Tracheal epithelial cell (primary cell): Measurements from ENCODE around the gene PC. TPM values are rescaled to one million over a fixed set of nuclear protein-coding genes. Genes with fewer than 3 reads are reported as not detected.

Experiments used
- total RNA-seq: library from RNA; depleted of rRNA; stranded (reverse); fragments of >200 nt; gene quantifications from 2 replicates; pipeline ENCODE4 v1.2.1, GENCODE V29; 2014

PC gene, protein sequence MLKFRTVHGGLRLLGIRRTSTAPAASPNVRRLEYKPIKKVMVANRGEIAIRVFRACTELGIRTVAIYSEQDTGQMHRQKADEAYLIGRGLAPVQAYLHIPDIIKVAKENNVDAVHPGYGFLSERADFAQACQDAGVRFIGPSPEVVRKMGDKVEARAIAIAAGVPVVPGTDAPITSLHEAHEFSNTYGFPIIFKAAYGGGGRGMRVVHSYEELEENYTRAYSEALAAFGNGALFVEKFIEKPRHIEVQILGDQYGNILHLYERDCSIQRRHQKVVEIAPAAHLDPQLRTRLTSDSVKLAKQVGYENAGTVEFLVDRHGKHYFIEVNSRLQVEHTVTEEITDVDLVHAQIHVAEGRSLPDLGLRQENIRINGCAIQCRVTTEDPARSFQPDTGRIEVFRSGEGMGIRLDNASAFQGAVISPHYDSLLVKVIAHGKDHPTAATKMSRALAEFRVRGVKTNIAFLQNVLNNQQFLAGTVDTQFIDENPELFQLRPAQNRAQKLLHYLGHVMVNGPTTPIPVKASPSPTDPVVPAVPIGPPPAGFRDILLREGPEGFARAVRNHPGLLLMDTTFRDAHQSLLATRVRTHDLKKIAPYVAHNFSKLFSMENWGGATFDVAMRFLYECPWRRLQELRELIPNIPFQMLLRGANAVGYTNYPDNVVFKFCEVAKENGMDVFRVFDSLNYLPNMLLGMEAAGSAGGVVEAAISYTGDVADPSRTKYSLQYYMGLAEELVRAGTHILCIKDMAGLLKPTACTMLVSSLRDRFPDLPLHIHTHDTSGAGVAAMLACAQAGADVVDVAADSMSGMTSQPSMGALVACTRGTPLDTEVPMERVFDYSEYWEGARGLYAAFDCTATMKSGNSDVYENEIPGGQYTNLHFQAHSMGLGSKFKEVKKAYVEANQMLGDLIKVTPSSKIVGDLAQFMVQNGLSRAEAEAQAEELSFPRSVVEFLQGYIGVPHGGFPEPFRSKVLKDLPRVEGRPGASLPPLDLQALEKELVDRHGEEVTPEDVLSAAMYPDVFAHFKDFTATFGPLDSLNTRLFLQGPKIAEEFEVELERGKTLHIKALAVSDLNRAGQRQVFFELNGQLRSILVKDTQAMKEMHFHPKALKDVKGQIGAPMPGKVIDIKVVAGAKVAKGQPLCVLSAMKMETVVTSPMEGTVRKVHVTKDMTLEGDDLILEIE
- 18.1 and 29.4 TPM in 2 replicates for total RNA-seq

DNA sequence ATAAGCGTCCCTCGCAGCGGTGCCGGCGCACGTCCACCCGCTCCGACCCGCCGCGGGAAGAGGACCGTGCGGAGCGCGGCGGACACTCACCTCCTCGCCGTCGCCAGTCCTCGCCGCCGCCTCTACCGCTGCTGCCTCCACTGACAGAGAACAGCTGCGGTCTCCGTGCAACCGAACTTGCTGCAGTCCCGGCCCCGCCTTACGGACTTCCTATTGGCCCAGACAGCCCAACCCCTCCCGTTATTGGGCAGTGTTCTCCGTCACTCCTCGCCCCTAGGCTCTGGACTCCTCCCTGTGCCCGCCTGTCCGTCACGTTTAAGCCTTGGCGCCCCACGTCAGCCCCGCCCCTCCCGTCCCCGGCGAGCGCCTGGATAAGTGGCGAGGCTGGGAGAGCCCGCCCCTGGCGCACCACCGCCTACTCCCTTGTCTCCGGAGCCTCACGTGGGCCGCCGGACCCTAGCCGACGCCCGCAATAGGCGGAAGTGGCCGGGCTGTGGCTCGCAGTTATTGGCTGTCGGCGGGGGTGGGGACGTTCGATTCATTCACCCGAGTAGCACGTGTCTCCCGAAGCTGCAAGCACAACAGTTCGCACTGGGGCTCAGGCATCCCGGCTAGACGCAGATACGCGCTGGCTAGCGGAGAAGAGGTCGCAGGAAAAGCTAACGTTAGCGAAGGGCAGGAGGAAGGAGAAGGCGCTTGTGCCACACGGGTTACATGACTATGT, at the start of gene PC:
TSS of gene PC (minus strand) at position 152 of the 724 bp plus-strand sequence. CDS start 86,224 bp downstream, outside the sequence.

DNA sequence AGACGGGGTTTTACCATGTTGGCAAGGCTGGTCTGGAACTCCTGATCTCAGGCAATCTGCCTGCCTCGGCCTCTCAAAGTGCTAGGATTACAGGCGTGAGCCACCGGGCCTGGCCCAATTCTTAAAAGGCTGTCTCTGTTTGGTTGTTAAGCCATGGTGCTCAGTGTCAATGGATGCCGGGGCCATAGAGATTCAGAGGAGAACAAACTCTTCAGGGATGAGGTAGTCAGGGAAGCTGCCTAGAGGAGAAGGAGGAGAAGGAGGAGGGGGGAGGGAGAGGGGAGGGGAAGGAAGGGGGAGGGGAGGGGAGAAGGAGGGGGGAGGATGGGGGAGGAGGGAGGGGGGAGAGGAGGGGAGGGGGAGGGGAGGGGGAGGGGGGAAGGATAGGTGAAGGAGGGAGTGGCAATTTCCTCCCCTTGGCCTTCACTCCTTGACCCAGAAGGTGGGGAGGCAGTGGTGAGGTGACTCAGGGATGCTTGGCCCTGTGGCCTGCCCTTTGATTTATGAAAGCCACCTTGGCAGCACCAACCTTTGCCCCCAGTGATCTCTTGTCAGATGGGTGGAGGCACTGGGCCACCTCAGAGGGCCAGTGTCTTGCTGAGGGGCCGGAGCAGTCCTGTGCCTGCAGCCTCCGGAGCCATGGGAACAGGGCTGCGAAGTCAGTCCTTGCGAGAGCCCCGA, 16.7 kb upstream of the PC start, which contains the start of gene C11orf86:
TSS of gene C11orf86 (plus strand) at position 581 of the 681 bp plus-strand sequence. CDS start at position 640, 59 bp downstream.

DNA sequence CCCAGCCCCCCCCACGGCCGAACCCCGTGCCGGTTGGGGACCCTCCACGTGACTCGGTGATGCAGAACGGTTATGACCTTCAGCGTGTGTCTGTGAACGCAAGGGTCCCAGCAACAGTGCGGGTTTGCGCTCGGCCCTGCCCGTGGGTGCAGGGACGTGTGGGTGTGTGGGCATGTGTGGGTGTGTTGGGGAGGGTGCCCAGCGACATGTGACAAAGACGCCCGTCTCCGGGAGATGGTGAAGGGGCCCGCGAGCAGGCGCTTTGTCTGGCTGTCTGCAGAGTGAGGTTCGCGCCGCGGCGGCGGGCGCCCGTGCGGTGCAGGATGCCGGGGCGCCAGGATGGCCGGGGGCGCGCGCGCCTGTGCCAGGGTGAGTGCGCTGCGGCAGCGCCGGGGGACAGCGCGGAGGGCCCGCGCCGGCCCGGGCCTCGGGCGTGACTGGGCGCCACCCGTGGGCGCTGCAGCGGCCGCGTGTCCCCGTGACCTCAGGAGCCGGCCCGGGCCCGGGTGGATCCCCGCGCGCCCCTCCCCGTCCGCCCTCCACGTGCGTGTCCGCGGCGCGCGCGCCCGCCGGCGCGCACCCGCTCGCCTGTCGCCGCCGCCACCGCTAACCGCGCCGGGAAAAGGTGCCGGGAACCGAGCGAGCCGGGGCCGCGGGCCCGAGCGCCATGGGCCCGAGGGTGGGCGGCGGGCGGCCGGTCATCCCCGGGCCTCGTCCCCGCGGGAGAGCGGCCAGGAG, 101.5 kb downstream of the PC start, which contains the start of gene LRFN4:
TSS of gene LRFN4 (plus strand) at position 569 of the 738 bp plus-strand sequence. CDS start 681 bp downstream, outside the sequence.

DNA sequence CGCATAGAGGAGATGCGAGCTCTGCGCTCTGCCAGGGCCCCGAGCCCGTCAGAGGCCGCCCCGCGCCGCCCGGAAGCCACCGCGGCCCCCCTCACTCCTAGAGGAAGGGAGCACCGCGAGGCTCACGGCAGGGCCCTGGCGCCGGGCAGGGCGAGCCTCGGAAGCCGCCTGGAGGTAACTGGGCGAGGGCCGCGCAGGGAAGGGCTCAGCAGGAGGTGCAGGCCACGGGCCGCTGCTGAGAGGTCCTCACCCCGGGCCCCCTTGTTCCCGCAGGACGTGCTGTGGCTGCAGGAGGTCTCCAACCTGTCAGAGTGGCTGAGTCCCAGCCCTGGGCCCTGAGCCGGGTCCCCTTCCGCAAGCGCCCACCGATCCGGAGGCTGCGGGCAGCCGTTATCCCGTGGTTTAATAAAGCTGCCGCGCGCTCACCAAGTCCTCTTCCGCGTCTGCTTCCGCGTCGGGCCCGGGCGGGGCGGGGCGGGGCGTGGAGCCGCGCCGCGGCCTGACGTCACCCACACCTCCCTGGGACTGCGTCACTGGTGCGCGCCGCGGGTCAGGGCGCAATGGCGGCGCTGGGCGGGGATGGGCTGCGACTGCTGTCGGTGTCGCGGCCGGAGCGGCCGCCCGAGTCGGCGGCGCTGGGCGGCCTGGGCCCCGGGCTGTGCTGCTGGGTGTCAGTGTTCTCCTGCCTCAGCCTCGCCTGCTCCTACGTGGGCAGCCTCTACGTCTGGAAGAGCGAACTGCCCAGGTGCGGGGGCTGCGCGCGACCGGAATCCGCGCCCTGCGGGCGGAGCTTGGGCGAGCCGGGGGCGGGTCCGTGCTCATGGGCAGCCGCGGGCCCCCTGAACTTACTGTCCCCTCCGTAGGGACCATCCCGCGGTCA, 115.0 kb downstream of the PC start, which contains the start of gene RCE1:
TSS of gene RCE1 (plus strand) at position 546 of the 880 bp plus-strand sequence. CDS start at position 561, 15 bp downstream.

Other genes with a start within 250 kb of the PC start
- 87.0 and 92.1 TPM in 2 replicates for gene SPTBN2, start 229.2 kb downstream of the PC start, total RNA-seq
- 28.1 and 34.9 TPM in 2 replicates for gene RCE1, start 114.9 kb downstream of the PC start, total RNA-seq
- 26.7 and 37.3 TPM in 2 replicates for gene LRFN4, start 101.3 kb downstream of the PC start, total RNA-seq
- gene C11orf86, start 16.9 kb upstream of the PC start, total RNA-seq, result not detected in 2 replicates
- 3.2 and 5.8 TPM in 2 replicates for gene SYT12, start 64.8 kb upstream of the PC start, total RNA-seq
- gene RHOD, start 98.5 kb upstream of the PC start, total RNA-seq, result 149 and 225 TPM in 2 replicates
- gene KDM2A, start 160.9 kb upstream of the PC start, total RNA-seq, result 38.3 and 40.7 TPM in 2 replicates